Amygdala (tissue), 56 donors: ENCODE measurements around the gene PADI3.

Source experiments
- DNase-seq, 56 donors: peaks; one replicate each; lab custom pipeline; 2025; lab: John Stamatoyannopoulos, UW

Gene PADI3

DNA sequence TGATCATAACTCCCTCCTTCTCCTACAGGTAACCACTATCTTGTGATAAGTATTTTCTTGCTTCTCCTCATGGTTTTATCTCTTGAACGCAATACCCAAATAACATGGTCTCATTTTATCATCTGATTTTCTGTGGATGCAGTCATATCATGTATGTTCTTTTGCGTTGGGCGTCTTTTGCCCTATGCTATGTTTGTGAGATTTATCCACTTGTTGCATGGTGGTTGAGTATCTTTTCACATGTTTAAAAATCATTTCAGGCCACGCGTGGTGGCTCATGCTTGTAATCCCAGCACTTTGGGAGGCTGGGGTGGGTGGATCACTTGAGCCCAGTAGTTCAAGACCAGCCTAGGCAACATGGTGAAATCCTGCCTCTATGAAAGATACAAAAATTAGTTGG lies 15.6 kb downstream of the PADI3 start:
- DNase-seq: no peak

DNA sequence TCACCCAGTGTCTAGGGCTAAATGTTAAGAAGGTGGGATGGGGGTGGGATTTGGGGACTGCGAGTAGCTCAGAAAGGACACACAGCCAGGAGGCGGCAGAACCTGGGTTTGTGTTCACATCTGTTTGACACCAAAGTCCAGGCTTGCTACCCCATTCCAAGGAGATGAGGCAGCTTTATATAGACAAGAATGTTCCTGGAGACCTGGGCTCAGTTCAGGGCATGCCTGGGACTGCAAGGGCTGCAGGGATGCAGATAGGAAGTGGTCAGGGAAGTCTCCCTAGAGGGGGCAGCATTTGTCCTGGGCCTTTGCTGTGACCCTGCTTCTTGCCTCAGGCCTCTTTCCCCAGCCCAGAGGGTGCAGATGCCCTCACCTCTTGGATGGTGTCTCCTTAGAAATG lies 16.3 kb downstream of the PADI3 start:
- DNase-seq: no peak

DNA sequence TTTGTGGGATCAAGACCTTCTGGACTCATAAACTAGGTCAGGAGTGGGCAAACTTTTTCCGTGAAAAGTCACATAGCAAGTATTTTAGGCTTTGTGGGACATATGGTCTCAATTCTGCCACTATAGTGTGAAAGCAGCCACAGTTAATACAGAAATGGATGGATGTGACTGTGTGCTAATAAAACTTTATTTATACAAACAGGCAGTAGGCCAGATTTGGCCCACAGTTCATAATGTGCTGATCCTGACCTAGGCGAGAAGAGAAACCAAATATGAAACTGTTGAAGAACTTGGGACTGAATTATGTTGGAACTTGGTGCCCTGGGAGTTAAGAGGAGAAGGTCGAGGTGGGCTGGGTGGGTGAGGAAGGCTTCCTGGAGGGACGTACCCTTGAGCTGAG lies 17.1 kb downstream of the PADI3 start:
- no peak for DNase-seq

DNA sequence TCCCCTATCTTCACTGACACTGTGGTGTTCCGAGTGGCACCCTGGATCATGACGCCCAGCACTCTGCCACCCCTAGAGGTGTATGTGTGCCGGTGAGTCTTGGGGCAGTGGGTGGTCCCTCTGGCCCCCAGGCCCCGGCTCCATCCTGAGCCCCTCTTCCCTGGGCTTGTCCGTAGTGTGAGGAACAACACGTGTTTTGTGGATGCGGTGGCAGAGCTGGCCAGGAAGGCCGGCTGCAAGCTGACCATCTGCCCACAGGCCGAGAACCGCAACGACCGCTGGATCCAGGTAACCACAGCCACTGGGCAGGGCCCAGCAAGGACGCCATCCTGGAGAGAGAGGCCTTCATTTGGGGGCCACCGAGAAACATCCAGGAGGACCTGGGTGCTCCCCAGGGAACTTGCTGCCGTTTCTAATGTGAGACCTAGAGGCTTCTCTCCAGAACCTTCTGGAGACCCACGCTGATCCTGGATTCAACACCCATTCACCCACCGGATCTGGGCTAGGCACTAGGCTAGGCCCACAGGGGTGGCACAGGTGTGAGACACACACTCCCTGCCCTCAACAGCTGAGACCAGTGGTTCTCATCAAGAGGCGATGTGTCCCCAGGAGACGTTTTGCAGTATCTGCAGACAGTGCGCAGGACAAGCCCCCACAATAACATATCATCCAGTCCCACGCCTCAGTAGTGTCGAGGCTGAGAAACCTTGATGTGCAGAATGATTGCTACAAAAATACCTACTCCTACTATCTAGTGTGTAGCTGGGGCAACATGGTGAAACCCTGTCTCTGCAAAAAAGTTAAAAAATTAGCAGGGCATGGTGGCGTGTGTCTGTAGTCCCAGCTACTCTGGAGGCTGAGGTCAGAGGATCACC lies 22.2 kb downstream of the PADI3 start:
- DNase-seq: no peak

DNA sequence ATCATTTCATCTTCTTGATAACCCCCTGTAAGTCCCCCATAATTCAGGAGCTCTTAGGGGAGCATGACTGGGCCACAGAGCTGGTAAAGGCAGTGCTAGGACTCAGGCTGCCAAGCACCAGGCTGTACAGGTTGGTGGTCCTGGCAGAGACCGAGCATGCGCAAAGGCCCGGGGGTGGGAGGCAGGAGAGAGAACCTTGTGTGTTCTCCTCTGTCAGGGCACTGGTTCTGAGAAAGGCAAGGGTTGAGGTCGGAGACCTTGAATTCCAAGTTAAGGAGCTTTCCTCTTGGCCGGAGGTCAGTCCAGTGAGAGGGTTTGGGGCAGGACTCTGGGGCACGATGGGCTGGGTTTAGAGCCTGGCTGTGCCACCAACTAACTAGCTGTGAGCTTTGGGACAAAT lies 23.2 kb downstream of the PADI3 start:
- no peak for DNase-seq

DNA sequence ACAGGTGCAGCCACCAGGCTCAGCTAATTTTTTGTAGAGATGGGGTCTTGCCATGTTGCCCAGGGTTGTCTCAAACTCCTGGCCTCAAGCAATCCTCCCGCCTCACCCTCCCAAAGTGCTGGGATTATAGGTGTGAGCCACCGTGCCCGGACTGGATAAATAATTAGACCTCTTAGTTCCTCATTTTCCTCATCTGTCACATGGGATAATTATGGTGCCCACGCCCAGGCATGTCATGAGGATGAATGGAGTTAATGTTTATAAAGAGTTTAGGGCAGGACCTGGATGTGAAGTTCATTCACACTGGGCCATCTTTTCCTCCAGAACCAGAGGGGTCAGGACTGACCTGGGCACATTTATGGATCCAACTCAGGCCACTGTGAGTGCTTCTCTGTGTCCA lies 23.7 kb downstream of the PADI3 start:
- no peak for DNase-seq

DNA sequence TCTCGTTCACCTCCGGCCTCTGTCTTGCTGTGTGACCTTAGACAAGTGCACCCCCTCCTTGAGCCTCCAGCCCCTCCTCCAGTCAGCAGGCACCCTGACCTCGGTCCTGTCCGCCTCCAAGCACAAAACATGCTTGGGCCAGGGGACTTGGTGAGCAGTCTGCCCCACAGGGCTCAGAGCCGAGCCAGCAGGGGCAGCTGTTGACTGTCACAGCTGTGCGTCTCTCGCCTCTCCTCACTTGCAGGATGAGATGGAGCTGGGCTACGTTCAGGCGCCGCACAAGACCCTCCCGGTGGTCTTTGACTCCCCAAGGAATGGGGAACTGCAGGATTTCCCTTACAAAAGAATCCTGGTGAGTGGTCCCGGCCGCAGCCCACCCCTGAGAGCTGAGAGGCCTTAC lies 24.2 kb downstream of the PADI3 start:
- no peak for DNase-seq

DNA sequence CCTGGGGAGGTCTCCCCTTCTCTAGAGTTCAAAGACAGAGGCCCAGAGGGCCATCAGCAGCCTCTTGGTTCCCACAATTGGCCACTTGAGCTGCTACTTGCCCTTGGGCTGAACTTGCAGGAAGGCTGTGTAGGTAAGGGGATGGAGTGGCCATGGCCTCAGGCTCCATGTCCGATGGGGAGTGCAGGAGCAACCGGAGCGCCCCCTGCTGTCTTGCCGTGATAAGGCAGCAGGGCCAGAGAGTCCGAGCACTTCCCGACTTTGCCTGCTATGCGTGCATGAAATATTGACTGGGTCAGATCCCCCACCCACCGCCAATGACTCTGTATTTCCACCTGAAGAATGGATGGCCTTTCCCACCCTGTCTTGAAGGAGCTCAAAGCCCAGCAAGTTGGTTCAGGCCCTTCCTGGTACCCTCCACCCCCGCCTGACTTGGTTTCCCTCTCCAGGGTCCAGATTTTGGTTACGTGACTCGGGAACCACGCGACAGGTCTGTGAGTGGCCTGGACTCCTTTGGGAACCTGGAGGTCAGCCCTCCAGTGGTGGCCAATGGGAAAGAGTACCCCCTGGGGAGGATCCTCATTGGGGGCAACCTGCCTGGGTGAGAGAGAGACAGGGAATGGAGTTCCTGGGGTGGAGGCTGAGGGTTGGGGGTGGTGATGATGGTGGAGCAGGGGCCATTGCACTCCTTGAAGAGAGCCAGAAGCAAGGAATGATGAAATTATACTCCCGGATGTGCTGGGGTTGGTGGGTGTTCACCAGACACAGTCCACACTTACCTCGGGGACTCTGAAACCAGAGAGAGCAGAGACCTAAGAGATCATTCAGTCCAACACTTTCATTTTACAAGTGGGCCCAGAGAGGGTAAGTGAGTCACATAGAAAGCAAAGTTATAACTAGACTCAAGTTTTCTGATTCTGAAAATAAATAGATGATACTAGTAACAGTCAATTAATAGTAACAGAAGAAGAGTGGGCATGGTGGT lies 25.6 kb downstream of the PADI3 start:
- DNase-seq: peak in 4 of 56 donors; percentile 6 to 17 (median 8)

DNA sequence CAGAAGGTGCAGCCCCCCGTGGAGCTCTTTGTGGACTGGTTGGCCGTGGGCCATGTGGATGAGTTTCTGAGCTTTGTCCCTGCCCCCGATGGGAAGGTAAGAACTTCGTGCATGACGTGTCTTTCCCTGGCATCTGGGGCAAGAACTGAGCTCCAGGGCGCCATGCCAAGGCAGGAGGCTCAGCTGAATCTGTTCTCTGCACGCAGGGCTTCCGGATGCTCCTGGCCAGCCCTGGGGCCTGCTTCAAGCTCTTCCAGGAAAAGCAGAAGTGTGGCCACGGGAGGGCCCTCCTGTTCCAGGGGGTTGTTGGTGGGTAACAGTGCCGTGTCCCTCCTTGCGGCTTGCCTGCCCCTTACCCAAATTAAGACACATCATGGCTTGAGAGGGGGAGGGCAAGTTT lies 27.7 kb downstream of the PADI3 start:
- peak in 4 of 56 donors; percentile 6 to 9 (median 8) for DNase-seq

DNA sequence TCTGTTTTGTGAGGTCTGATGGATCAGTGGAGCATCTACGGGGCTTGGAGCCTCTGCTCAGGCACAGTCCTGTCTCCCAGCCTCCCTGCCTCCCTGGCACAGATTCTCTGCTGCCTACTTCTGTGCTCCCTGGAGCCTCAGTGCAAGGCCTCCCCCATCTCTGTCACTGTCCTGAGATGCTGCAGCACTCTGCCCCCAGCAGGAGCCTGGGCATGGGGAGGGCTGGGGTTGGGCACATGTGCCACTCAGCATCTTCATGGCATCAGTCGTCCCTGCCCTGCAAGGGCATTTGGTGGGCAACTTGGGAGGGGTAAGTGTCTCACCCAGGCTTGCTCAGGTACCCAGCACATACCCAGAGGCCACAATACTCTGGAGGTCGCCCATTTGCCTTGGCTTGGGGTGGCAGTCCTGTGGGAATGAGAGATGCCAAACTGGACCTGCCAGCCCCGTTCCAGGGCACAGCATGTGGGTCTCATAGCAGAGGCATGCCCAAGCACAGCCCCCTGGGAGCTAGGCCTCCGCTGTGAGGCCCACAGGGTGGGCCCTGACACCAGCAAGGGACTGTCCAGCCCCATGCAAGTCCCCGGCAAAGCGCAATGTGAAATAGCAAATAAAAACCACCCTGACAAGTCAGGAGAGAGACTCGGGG lies 28.7 kb downstream of the PADI3 start:
- no peak for DNase-seq

DNA sequence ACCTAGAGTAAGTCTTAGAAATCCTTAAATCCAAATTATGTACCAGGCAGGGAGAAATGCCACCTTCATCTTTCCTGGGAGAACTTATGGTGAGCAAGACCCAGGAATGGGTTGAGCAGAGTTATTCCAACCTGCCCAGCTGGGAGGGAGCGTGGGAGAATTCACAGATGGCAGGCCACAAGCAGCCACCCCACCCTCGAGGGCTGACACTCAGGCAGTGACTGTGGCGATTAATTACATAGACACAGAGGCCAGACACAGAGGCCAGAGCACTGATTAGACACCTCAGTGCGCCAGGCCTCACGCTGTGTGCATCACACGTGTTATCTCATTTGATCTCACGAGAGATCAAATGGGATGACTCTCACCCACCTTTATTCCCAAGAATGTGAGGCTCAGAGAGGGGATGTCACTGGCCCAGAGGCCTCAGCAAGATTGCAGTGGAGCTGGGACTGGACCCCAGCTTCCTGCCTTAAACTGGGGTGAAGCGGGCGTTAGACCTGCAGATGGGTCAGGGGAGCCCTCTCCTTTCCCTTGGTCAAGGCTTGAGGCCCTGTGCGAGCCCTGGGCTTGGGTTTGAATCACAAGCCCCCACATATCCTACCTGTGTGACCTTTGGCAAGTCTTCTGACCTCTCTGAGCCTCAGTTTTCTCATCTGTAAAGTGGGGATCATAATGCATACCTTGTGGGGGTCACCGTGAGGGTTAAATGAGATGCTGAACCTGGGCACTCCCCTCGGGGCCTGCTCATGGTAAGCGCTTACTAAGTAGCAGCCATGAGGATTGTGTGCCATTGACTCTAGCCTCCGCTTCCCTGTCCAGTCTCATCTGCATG lies 30.3 kb downstream of the PADI3 start:
- DNase-seq: no peak

DNA sequence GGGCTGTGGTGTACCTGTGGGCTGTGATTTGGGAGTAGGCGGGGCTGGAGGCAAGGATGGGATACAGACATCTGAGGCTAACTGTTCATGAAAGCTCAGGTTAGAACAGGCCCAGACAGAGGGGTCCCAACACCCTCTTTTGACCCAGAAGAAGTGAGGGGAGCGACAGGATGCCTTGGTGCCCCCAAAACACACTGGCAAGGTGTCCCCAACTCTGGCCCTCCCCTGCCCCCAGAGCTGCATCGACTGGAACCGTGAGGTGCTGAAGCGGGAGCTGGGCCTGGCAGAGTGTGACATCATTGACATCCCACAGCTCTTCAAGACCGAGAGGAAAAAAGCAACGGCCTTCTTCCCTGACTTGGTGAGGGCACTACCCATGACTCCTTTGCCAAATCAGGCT lies 31.5 kb downstream of the PADI3 start:
- no peak for DNase-seq

DNA sequence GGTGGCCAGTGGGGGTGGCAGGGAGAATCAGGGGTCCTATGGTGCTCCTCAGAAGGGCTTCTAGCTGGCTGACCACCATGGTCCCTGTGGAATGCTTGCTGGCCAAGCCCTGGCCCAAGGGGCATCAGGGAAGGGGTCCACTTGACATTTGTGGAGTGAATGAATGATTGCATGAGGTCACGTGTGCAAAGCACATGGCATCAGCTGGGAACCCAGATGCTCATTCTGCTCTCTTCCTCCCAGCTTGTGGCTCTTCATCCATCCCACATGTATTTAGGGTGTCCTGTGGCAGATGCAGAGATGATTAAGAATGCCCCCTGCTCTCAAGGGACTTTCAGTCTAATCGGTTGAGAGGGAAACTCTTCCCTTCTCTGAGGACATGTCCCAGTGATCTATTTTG lies 32.0 kb downstream of the PADI3 start:
- DNase-seq: no peak

DNA sequence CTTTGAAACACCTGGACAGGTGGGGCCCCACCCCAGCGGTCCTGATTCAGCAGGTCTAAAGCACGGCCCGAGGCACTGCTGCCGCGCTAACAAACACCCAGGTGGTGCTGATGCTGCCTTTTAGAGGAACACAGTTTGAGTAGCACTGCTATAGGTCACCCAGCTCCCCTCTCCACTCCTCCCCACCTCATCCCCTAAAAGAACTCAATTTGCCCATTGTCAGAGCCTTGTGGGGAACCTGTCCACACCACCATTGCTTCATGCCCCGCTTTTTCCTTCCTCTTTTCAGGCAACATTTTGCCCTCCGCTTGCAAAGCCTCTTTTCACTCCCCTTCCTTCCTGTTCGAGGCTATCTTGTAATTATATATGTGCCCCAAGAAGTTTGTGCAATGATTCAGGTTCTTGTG lies 32.9 kb downstream of the PADI3 start:
- no peak for DNase-seq

DNA sequence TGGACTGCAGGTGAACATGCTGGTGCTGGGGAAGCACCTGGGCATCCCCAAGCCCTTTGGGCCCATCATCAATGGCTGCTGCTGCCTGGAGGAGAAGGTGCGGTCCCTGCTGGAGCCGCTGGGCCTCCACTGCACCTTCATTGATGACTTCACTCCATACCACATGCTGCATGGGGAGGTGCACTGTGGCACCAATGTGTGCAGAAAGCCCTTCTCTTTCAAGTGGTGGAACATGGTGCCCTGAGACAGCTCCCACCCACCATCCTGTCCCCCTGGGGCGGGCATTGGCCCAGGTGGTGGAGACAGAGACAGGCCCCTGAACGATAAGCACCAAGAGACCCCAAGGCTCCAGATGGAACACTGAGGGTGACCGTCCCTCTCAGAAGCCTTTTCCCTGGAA lies 33.9 kb downstream of the PADI3 start:
- DNase-seq: no peak

DNA sequence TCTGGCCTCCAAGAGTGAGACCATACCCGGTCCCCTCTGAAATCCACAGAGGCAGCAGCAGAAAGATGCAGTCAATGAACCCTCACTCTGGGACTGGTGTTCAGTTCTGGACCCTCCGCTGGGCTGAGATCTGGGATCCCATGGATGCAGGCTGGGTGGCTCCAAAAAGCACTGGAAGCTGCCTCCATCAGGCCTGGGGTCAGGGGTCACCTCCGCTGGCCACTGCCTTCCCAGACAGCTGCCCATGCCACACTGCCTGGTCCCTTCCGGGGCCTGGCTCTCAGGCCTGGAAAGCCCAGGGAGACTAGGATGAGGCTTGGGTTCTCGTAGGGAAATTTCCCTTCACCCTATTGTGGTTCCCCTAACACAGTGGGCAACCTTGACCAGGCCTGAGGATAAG lies 37.7 kb downstream of the PADI3 start:
- no peak for DNase-seq

DNA sequence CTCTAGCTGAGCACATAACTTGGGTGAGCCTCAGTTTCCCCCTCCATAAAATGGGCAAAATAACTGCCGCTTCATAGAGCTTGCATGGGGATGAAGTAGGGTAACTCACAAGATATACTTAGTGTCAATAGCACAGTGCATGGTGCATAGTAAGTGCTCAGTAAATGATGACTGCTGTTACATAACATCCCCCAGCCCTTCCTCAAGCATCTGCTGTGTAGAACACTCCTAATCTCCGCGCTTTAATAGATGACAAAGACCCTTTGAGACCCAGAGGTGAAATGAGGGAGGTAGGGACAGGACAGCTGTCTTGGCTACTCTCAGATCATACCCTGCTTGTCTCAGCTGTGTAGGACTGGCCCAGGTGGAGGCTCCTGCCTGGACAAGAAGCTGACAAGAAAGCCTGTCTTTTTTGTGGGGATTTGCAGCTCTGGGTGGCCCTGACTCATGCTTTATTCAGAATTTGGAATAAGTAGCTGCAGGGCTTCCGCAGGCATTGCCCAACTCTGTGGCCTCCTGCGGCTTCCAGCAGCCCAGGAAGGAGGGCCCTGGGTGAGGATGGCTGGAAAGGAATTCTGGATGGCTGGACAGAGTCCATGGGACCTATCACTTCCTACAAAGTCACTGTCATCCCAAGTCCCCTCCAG lies 38.4 kb downstream of the PADI3 start:
- no peak for DNase-seq

DNA sequence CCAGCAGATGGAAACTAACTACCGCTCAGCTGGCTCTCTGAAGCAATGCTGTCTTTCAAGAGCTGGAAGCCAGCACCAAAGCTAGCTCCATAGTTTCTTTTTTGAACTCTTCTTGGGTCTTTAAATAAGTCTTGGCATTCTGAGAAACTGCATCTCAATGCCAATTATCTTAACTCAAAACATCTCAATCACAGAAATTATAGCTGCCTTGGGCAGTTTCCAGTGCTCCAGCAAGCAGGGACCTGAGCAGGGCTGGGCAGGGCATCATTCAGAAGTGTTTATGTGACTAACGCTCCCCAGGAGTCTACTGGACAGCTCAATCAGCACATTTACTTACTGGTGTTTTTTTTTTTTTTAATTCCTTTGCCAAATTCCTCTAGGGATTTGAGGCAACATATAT lies 40.8 kb downstream of the PADI3 start:
- no peak for DNase-seq

DNA sequence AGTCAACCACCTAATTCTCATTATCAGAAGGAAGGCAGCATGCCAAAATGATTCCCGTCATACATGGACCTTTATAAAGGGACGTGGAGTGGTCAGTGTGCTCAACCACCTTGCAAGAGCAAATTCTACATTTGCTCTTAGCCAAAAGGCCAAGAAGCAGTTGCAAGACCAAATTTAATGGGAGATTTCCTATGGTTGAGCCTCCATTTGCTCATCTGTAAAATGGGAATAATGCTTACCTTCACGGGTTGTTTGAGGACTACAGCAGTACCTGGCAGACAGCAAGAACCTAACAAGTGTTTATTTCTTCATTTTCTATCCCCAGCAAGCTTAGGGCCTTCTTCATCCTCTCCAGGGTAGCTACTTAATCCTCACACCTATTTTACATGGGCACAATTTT lies 41.7 kb downstream of the PADI3 start:
- no peak for DNase-seq
